ENCODE results near the gene SMAGP. TPM values are rescaled to one million over a fixed set of nuclear protein-coding genes. Genes with fewer than 3 reads are reported as not detected.
"Not testable (repeated sequence)": the region's sequence is repeated elsewhere in the genome, so short reads cannot be mapped to it uniquely, and the experiment has no call there.

The SMAGP gene
- total and polyA plus RNA-seq, 2 donors (not counting 3 experiments of a cell fraction or from before 2014, with no cell fraction given), result 21.4 to 26.2 TPM

DNA sequence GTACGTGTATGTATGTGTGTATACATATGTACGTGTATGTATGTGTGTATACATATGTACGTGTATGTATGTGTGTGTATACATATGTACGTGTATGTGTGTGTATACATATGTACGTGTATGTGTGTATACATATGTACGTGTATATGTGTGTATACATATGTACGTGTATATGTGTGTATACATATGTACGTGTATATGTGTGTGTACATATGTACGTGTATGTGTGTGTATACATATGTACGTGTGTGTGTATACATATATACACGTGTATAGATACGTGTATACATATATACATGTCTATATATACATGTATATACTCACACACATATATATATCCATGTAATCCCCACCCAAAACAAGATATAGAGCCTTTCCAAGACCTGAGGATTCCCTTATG, 50.4 kb downstream of the SMAGP start:
- FAIRE-seq; H2AFZ ChIP-seq (ENCODE audit: low read depth, low read length); H4K20me1 ChIP-seq (replicated peaks; ENCODE audit: control insufficient read depth, extremely low read depth, insufficient read depth, low read length); H3K4me3 ChIP-seq (replicated peaks in 1 of 3; ENCODE audit: insufficient read depth in 1 of 3, low read depth in 1 of 3, low read length in 3 of 3); dilution Hi-C loops (cut with MboI; ENCODE audit: extremely low pct_ligation_motif_present, low sequenced_read_pairs); H3K9ac ChIP-seq (replicated peaks; ENCODE audit: extremely low read depth, insufficient read depth, low read length); H3K9me3 ChIP-seq (replicated peaks; ENCODE audit: control insufficient read depth, insufficient read depth, low read length); H3K9me1 ChIP-seq (replicated peaks; ENCODE audit: control insufficient read depth, extremely low read depth, insufficient read depth, low read length); H3K36me3 ChIP-seq (ENCODE audit: control insufficient read depth in 2 of 2, extremely low read depth in 1 of 2, insufficient read depth in 2 of 2, low read length in 2 of 2); DNase-seq (ENCODE audit: low read depth, low spot score); H3K27me3 ChIP-seq (ENCODE audit: control insufficient read depth in 2 of 2, insufficient read depth in 2 of 2, low read length in 2 of 2); H3K79me2 ChIP-seq (ENCODE audit: control insufficient read depth, insufficient read depth, low read length); BruUV-seq (replicated peaks); H3K27ac ChIP-seq (ENCODE audit: insufficient read depth, low read depth, low read length); POLR2A ChIA-PET; H3K4me2 ChIP-seq (ENCODE audit: insufficient read depth, low read length); CTCF ChIA-PET: not testable (repeated sequence)
- intact Hi-C loops (cut with micrococcal nuclease), result loop anchor here (2.0 to 5.0 kb wide), 3 partner anchors 19 to 138 kb away; partner anchors contain the start of genes CSRNP2, DAZAP2 and SMAGP
- H3K4me1 ChIP-seq (ENCODE audit: control insufficient read depth, extremely low read depth, insufficient read depth, low read length), result peaks cover 16% of the 10 kb centered on the region

DNA sequence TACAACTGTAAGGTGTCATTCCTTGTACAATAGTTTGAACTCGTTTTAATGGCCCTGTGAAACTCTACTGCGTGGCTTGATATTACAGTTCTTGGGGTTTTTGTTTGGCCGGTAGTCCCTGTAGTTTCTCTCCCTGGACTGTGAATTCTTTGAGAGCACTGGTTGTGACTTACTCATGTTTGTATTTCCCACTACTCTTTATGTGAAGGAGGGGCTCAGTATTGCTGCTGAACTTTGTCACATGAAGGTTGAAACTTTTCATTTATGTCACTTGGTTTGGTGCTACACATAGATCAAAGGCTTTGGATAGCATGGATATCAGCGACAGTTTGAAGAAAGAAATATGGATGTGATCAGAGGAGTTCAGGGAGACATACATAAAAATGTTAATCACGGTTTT, 50.9 kb downstream of the SMAGP start:
- Histone ChIP-seq H3K9me3 (replicated peaks; ENCODE audit: control insufficient read depth, insufficient read depth, low read length) (no peaks in the 10 kb centered on the region), H4K20me1 (replicated peaks; ENCODE audit: control insufficient read depth, extremely low read depth, insufficient read depth, low read length) (no peaks in the 10 kb centered on the region), H3K4me2 (ENCODE audit: insufficient read depth, low read length) (peak overlapping the region; percentile 84), H2AFZ (ENCODE audit: low read depth, low read length) (peak overlapping the region; percentile 45), H3K27me3 (ENCODE audit: control insufficient read depth in 2 of 2, insufficient read depth in 2 of 2, low read length in 2 of 2) (no peaks in the 10 kb centered on the region), H3K9me1 (replicated peaks; ENCODE audit: control insufficient read depth, extremely low read depth, insufficient read depth, low read length) (no peaks in the 10 kb centered on the region), H3K4me3 (replicated peaks in 1 of 3; ENCODE audit: insufficient read depth in 1 of 3, low read depth in 1 of 3, low read length in 3 of 3) (no peak overlapping the region), H3K4me1 (ENCODE audit: control insufficient read depth, extremely low read depth, insufficient read depth, low read length) (peaks cover 16% of the 10 kb centered on the region), H3K79me2 (ENCODE audit: control insufficient read depth, insufficient read depth, low read length) (no peaks in the 10 kb centered on the region), H3K9ac (replicated peaks; ENCODE audit: extremely low read depth, insufficient read depth, low read length) (no peak overlapping the region), H3K36me3 (ENCODE audit: control insufficient read depth in 2 of 2, extremely low read depth in 1 of 2, insufficient read depth in 2 of 2, low read length in 2 of 2) (no peaks in the 10 kb centered on the region), H3K27ac (ENCODE audit: insufficient read depth, low read depth, low read length) (no peak overlapping the region)
- no peak for TF ChIP-seq JUN (IDR thresholded peaks at IDR 0.05; ENCODE audit: borderline replicate concordance, insufficient read depth, insufficient read length, low read depth)
- no peak for TF ChIP-seq GATA2 (IDR thresholded peaks at IDR 0.05; ENCODE audit: insufficient read depth, insufficient read length, low read depth, low read length)
- no peak for TF ChIP-seq EZH2 (IDR thresholded peaks at IDR 0.05; ENCODE audit: borderline replicate concordance, low read depth, low read length, severe bottlenecking)
- TF ChIP-seq MYC (IDR thresholded peaks at IDR 0.05; ENCODE audit: low read depth, low read length), result no peak
- BruUV-seq (replicated peaks), result no TSS peak
- DNase-seq (ENCODE audit: low read depth, low spot score) (no peak), FAIRE-seq (no peak)
- intact Hi-C loops (cut with micrococcal nuclease) (loop anchor here (2.0 to 5.0 kb wide), 3 partner anchors 19 to 137 kb away; partner anchors contain the start of genes CSRNP2, DAZAP2 and SMAGP), dilution Hi-C loops (cut with MboI; ENCODE audit: extremely low pct_ligation_motif_present, low sequenced_read_pairs) (no loop called here)
- ChIA-PET POLR2A (interaction anchor here (0.9 kb wide), 1 partner anchor 136 kb away, joined by 3 read pairs; the partner anchor contains the start of gene CSRNP2), CTCF (interaction anchor here (1.2 to 2.4 kb wide), 4 partner anchors 10 to 122 kb away, joined by 3 to 27 read pairs (median 7); no protein-coding TSS in a partner anchor)
